ENCODE data around the gene PRDM9.
"Not testable (repeated sequence)": the region's sequence is repeated elsewhere in the genome, so short reads cannot be mapped to it uniquely, and the experiment has no call there.

PRDM9 gene

GRCh38 chr5:23484096-23484495, 23.3 kb upstream of the PRDM9 start:
- Histone ChIP-seq H3K9ac (ENCODE audit: low read depth in 1 of 2, low read length in 2 of 2) (no peak overlapping the region), H3K27me3 (ENCODE audit: control insufficient read depth in 1 of 2, insufficient read depth in 2 of 2, low read length in 2 of 2) (no peaks in the 10 kb centered on the region), H3K4me3 (ENCODE audit: low read depth in 1 of 2, low read length in 2 of 2) (no peak overlapping the region), H3K9me3 (ENCODE audit: control insufficient read depth in 1 of 2, low read length in 2 of 2) (peaks cover 0 to 3% of the 10 kb centered on the region in 2 donors), H3K4me1 (ENCODE audit: control insufficient read depth in 1 of 2, insufficient read depth in 2 of 2, low read length in 2 of 2) (no peaks in the 10 kb centered on the region), H3K27ac (ENCODE audit: low read depth, low read length) (no peak overlapping the region), H3K36me3 (ENCODE audit: control insufficient read depth in 1 of 2, insufficient read depth in 2 of 2, low read length in 2 of 2) (no peaks in the 10 kb centered on the region)

- H3K27ac ChIP-seq (ENCODE audit: low read depth, low read length); H3K4me1 ChIP-seq (ENCODE audit: control insufficient read depth in 1 of 2, insufficient read depth in 2 of 2, low read length in 2 of 2); H3K27me3 ChIP-seq (ENCODE audit: control insufficient read depth in 1 of 2, insufficient read depth in 2 of 2, low read length in 2 of 2); H3K36me3 ChIP-seq (ENCODE audit: control insufficient read depth in 1 of 2, insufficient read depth in 2 of 2, low read length in 2 of 2); H3K9ac ChIP-seq (ENCODE audit: low read depth in 1 of 2, low read length in 2 of 2); H3K9me3 ChIP-seq (ENCODE audit: control insufficient read depth in 1 of 2, low read length in 2 of 2); H3K4me3 ChIP-seq (ENCODE audit: low read depth in 1 of 2, low read length in 2 of 2): not testable (repeated sequence)
These were observed 21.2 kb upstream of the PRDM9 start for GRCh38 chr5:23486227-23486626.

- Histone ChIP-seq H3K9me3 (ENCODE audit: control insufficient read depth in 1 of 2, low read length in 2 of 2) (peaks cover 3 to 10% of the 10 kb centered on the region in 2 donors), H3K4me1 (ENCODE audit: control insufficient read depth in 1 of 2, insufficient read depth in 2 of 2, low read length in 2 of 2) (no peaks in the 10 kb centered on the region), H3K4me3 (ENCODE audit: low read depth in 1 of 2, low read length in 2 of 2) (no peak overlapping the region), H3K27ac (ENCODE audit: low read depth, low read length) (no peak overlapping the region), H3K9ac (ENCODE audit: low read depth in 1 of 2, low read length in 2 of 2) (no peak overlapping the region), H3K36me3 (ENCODE audit: control insufficient read depth in 1 of 2, insufficient read depth in 2 of 2, low read length in 2 of 2) (no peaks in the 10 kb centered on the region), H3K27me3 (ENCODE audit: control insufficient read depth in 1 of 2, insufficient read depth in 2 of 2, low read length in 2 of 2) (no peaks in the 10 kb centered on the region)
These were observed 16.4 kb upstream of the PRDM9 start for GRCh38 chr5:23490993-23491392.

- H3K36me3 ChIP-seq (ENCODE audit: control insufficient read depth in 1 of 2, insufficient read depth in 2 of 2, low read length in 2 of 2), result no peaks in the 10 kb centered on the region
- H3K27me3 ChIP-seq (ENCODE audit: control insufficient read depth in 1 of 2, insufficient read depth in 2 of 2, low read length in 2 of 2), result no peaks in the 10 kb centered on the region
- H3K27ac ChIP-seq (ENCODE audit: low read depth, low read length), result no peak overlapping the region
- no peak overlapping the region for H3K4me3 ChIP-seq (ENCODE audit: low read depth in 1 of 2, low read length in 2 of 2)
- H3K9me3 ChIP-seq (ENCODE audit: control insufficient read depth in 1 of 2, low read length in 2 of 2), result peaks cover 3 to 10% of the 10 kb centered on the region in 2 donors
- H3K4me1 ChIP-seq (ENCODE audit: control insufficient read depth in 1 of 2, insufficient read depth in 2 of 2, low read length in 2 of 2), result no peaks in the 10 kb centered on the region
- H3K9ac ChIP-seq (ENCODE audit: low read depth in 1 of 2, low read length in 2 of 2), result no peak overlapping the region
These were observed 12.9 kb upstream of the PRDM9 start for GRCh38 chr5:23494558-23494957.

- Histone ChIP-seq H3K27me3 (ENCODE audit: control insufficient read depth in 1 of 2, insufficient read depth in 2 of 2, low read length in 2 of 2) (no peaks in the 10 kb centered on the region), H3K36me3 (ENCODE audit: control insufficient read depth in 1 of 2, insufficient read depth in 2 of 2, low read length in 2 of 2) (no peaks in the 10 kb centered on the region)
These were observed 10.8 kb upstream of the PRDM9 start for GRCh38 chr5:23496576-23496975.

GRCh38 chr5:23506329-23507236, 826 bp upstream of the PRDM9 start:
- no peaks in the 10 kb centered on the region for H3K36me3 ChIP-seq (ENCODE audit: control insufficient read depth in 1 of 2, insufficient read depth in 2 of 2, low read length in 2 of 2)
- no peak overlapping the region for H3K27ac ChIP-seq (ENCODE audit: low read depth, low read length)
- H3K27me3 ChIP-seq (ENCODE audit: control insufficient read depth in 1 of 2, insufficient read depth in 2 of 2, low read length in 2 of 2), result no peaks in the 10 kb centered on the region
- no peak overlapping the region for H3K4me3 ChIP-seq (ENCODE audit: low read depth in 1 of 2, low read length in 2 of 2)
- H3K9me3 ChIP-seq (ENCODE audit: control insufficient read depth in 1 of 2, low read length in 2 of 2), result peaks cover 4 to 5% of the 10 kb centered on the region in 2 donors
- H3K9ac ChIP-seq (ENCODE audit: low read depth in 1 of 2, low read length in 2 of 2), result no peak overlapping the region
- no peaks in the 10 kb centered on the region for H3K4me1 ChIP-seq (ENCODE audit: control insufficient read depth in 1 of 2, insufficient read depth in 2 of 2, low read length in 2 of 2)

More at GRCh38 chr5:23496576-23496975, 10.8 kb upstream of the PRDM9 start:
- no peak overlapping the region for H3K9ac ChIP-seq (ENCODE audit: low read depth in 1 of 2, low read length in 2 of 2)
- no peak overlapping the region for H3K27ac ChIP-seq (ENCODE audit: low read depth, low read length)
- peaks cover 5 to 19% of the 10 kb centered on the region in 2 donors for H3K9me3 ChIP-seq (ENCODE audit: control insufficient read depth in 1 of 2, low read length in 2 of 2)
- H3K4me3 ChIP-seq (ENCODE audit: low read depth in 1 of 2, low read length in 2 of 2), result no peak overlapping the region
- no peaks in the 10 kb centered on the region for H3K4me1 ChIP-seq (ENCODE audit: control insufficient read depth in 1 of 2, insufficient read depth in 2 of 2, low read length in 2 of 2)

- not testable (repeated sequence) for H3K27me3 ChIP-seq (ENCODE audit: control insufficient read depth in 1 of 2, insufficient read depth in 2 of 2, low read length in 2 of 2); H3K27ac ChIP-seq (ENCODE audit: low read depth, low read length); H3K4me1 ChIP-seq (ENCODE audit: control insufficient read depth in 1 of 2, insufficient read depth in 2 of 2, low read length in 2 of 2)
These were observed 3.0 kb downstream of the PRDM9 start for GRCh38 chr5:23510434-23510833.

GRCh38 chr5:23522553-23522952, 15.1 kb downstream of the PRDM9 start:
- Histone ChIP-seq H3K4me3 (ENCODE audit: low read depth in 1 of 2, low read length in 2 of 2) (no peak overlapping the region), H3K9me3 (ENCODE audit: control insufficient read depth in 1 of 2, low read length in 2 of 2) (no peaks in the 10 kb centered on the region), H3K27me3 (ENCODE audit: control insufficient read depth in 1 of 2, insufficient read depth in 2 of 2, low read length in 2 of 2) (no peaks in the 10 kb centered on the region), H3K27ac (ENCODE audit: low read depth, low read length) (no peak overlapping the region), H3K4me1 (ENCODE audit: control insufficient read depth in 1 of 2, insufficient read depth in 2 of 2, low read length in 2 of 2) (no peaks in the 10 kb centered on the region), H3K36me3 (ENCODE audit: control insufficient read depth in 1 of 2, insufficient read depth in 2 of 2, low read length in 2 of 2) (no peaks in the 10 kb centered on the region), H3K9ac (ENCODE audit: low read depth in 1 of 2, low read length in 2 of 2) (no peak overlapping the region)

More at GRCh38 chr5:23510434-23510833, 3.0 kb downstream of the PRDM9 start:
- not testable (repeated sequence) for H3K4me3 ChIP-seq (ENCODE audit: low read depth in 1 of 2, low read length in 2 of 2); H3K36me3 ChIP-seq (ENCODE audit: control insufficient read depth in 1 of 2, insufficient read depth in 2 of 2, low read length in 2 of 2); H3K9ac ChIP-seq (ENCODE audit: low read depth in 1 of 2, low read length in 2 of 2); H3K9me3 ChIP-seq (ENCODE audit: control insufficient read depth in 1 of 2, low read length in 2 of 2)

- H3K4me1 ChIP-seq (ENCODE audit: control insufficient read depth in 1 of 2, insufficient read depth in 2 of 2, low read length in 2 of 2), result no peaks in the 10 kb centered on the region
- H3K36me3 ChIP-seq (ENCODE audit: control insufficient read depth in 1 of 2, insufficient read depth in 2 of 2, low read length in 2 of 2), result no peaks in the 10 kb centered on the region
- no peak overlapping the region for H3K9ac ChIP-seq (ENCODE audit: low read depth in 1 of 2, low read length in 2 of 2)
- H3K9me3 ChIP-seq (ENCODE audit: control insufficient read depth in 1 of 2, low read length in 2 of 2), result no peaks in the 10 kb centered on the region
- no peaks in the 10 kb centered on the region for H3K27me3 ChIP-seq (ENCODE audit: control insufficient read depth in 1 of 2, insufficient read depth in 2 of 2, low read length in 2 of 2)
- H3K4me3 ChIP-seq (ENCODE audit: low read depth in 1 of 2, low read length in 2 of 2), result no peak overlapping the region
- no peak overlapping the region for H3K27ac ChIP-seq (ENCODE audit: low read depth, low read length)
These were observed 15.6 kb downstream of the PRDM9 start for GRCh38 chr5:23523031-23523430.

- Histone ChIP-seq H3K9me3 (ENCODE audit: control insufficient read depth in 1 of 2, low read length in 2 of 2) (no peaks in the 10 kb centered on the region), H3K27me3 (ENCODE audit: control insufficient read depth in 1 of 2, insufficient read depth in 2 of 2, low read length in 2 of 2) (no peaks in the 10 kb centered on the region), H3K36me3 (ENCODE audit: control insufficient read depth in 1 of 2, insufficient read depth in 2 of 2, low read length in 2 of 2) (no peaks in the 10 kb centered on the region), H3K4me1 (ENCODE audit: control insufficient read depth in 1 of 2, insufficient read depth in 2 of 2, low read length in 2 of 2) (no peaks in the 10 kb centered on the region), H3K4me3 (ENCODE audit: low read depth in 1 of 2, low read length in 2 of 2) (no peak overlapping the region), H3K27ac (ENCODE audit: low read depth, low read length) (no peak overlapping the region), H3K9ac (ENCODE audit: low read depth in 1 of 2, low read length in 2 of 2) (no peak overlapping the region)
These were observed 16.6 kb downstream of the PRDM9 start for GRCh38 chr5:23523998-23524397.
